HepG2 (cell line): ENCODE measurements around the gene THADA. TPM values are rescaled to one million over a fixed set of nuclear protein-coding genes. Genes with fewer than 3 reads are reported as not detected.

Experiments used
- ARID2 ChIP-seq: sonication (generic); formaldehyde crosslinking; IDR thresholded peaks from 2 replicates; pipeline ENCODE4 v1.8.1; 2022; ENCODE audit warnings: mild to moderate bottlenecking, missing genetic modification reagents, borderline replicate concordance
- ARNT ChIP-seq: fragments of 450-650 bp; IDR thresholded peaks from 2 replicates; pipeline ENCODE4 v1.6.1; 2017
- ASH2L ChIP-seq: fragments of 300-600, 200-600 bp; sonication (generic); IDR thresholded peaks from 2 replicates; pipeline ENCODE4 v1.7.0; 2017; ENCODE audit warnings: low read depth, mild to moderate bottlenecking, moderate library complexity, mixed read lengths, low read length; ENCODE audit not compliant: insufficient read length
- CENPT ChIP-seq: sonication (generic); formaldehyde crosslinking; IDR thresholded peaks from 2 replicates; pipeline ENCODE4 v1.8.0; 2022; ENCODE audit warnings: low read depth, mild to moderate bottlenecking, moderate library complexity, missing genetic modification reagents
- IRF2 ChIP-seq: IDR thresholded peaks from 2 replicates; pipeline ENCODE4 v1.6.1; 2018; ENCODE audit warnings: missing genetic modification reagents, missing compliant biosample characterization
- MBNL3 ChIP-seq: fragments of 250-450 bp; sonication (Bioruptor Pico); conservative IDR thresholded peaks from 2 replicates; pipeline ENCODE4 v1.8.0; 2022; ENCODE audit warnings: mild to moderate bottlenecking, inconsistent platforms
- NCOA2 ChIP-seq: sonication (generic); formaldehyde crosslinking; IDR thresholded peaks from 2 replicates; pipeline ENCODE4 v1.8.0; 2022; ENCODE audit warnings: inconsistent platforms
- NR2F2 ChIP-seq: IDR thresholded peaks from 2 replicates; pipeline ENCODE4 v1.6.1; 2012; ENCODE audit warnings: low read depth, inconsistent platforms, borderline replicate concordance
- REXO4 ChIP-seq: sonication (generic); formaldehyde crosslinking; IDR thresholded peaks from 2 replicates; pipeline ENCODE4 v1.8.0; 2022; ENCODE audit warnings: missing genetic modification reagents, mild to moderate bottlenecking, borderline replicate concordance
- SOX13 ChIP-seq, 3 experiments: fragments of 450-650 bp in 1 of 3; sonication (generic) in 1 of 3; formaldehyde crosslinking in 1 of 3; IDR thresholded peaks in 2 of 3; conservative IDR thresholded peaks in 1 of 3; 2 replicates each; pipeline versions ENCODE4 v1.5.0 to v1.6.1; 2016 to 2020; ENCODE audit warnings: antibody characterized with exemption in 1 of 3, mild to moderate bottlenecking in 1 of 3, missing compliant biosample characterization in 1 of 3, missing genetic modification reagents in 1 of 3, moderate library complexity in 1 of 3
- SP5 ChIP-seq: IDR thresholded peaks from 2 replicates; pipeline ENCODE4 v1.6.1; 2016; ENCODE audit warnings: low read depth, borderline replicate concordance
- STAT5B ChIP-seq: sonication (generic); formaldehyde crosslinking; IDR thresholded peaks from 2 replicates; pipeline ENCODE4 v1.4.0; 2020; ENCODE audit warnings: missing genetic modification reagents
- TEAD3 ChIP-seq: optimal IDR thresholded peaks from 2 replicates; pipeline ENCODE3; 2016; ENCODE audit warnings: borderline replicate concordance
- ZNF12 ChIP-seq: sonication (generic); formaldehyde crosslinking; IDR thresholded peaks from 2 replicates; pipeline ENCODE4 v1.5.0; 2020; ENCODE audit warnings: missing genetic modification reagents
- ZNF207 ChIP-seq: fragments of 450-650 bp; IDR thresholded peaks from 2 replicates; pipeline ENCODE4 v1.6.1; 2016; ENCODE audit warnings: antibody characterized with exemption, borderline replicate concordance
- ZNF326 ChIP-seq: sonication (generic); formaldehyde crosslinking; IDR thresholded peaks from 2 replicates; pipeline ENCODE4 v1.4.0; 2020; ENCODE audit warnings: missing genetic modification reagents, borderline replicate concordance
- ZNF367 ChIP-seq: sonication (generic); formaldehyde crosslinking; IDR thresholded peaks from 2 replicates; pipeline ENCODE4 v1.4.0; 2020; ENCODE audit warnings: missing genetic modification reagents, borderline replicate concordance
- ZNF432 ChIP-seq: sonication (generic); formaldehyde crosslinking; IDR thresholded peaks from 2 replicates; pipeline ENCODE4 v1.5.0; 2020; ENCODE audit warnings: missing genetic modification reagents, mild to moderate bottlenecking, borderline replicate concordance
- ZNF839 ChIP-seq: sonication (generic); formaldehyde crosslinking; IDR thresholded peaks from 2 replicates; pipeline ENCODE4 v1.4.0; 2020; ENCODE audit warnings: missing genetic modification reagents, mild to moderate bottlenecking, borderline replicate concordance
- ZSCAN21 ChIP-seq: sonication (generic); formaldehyde crosslinking; IDR thresholded peaks from 2 replicates; pipeline ENCODE4 v1.8.0; 2022; ENCODE audit warnings: mild to moderate bottlenecking, missing genetic modification reagents, moderate library complexity, borderline replicate concordance
- polyA plus RNA-seq, 8 experiments: library from polyadenylated mRNA; depleted of rRNA in 3 of 8; stranded (reverse) in 7 of 8; unstranded in 1 of 8; fragments of >200 nt; fragmentation: Illumina TruSeq in 4 of 8; extraction: Trizol in 4 of 8; gene quantifications; 2 replicates each; pipeline versions ENCODE4 v1.2.1 to v1.2.3, GENCODE V29; 2011 to 2016; ENCODE audit warnings: low read depth in 4 of 8, missing spikeins in 1 of 8, mixed read lengths in 1 of 8; ENCODE audit not compliant: insufficient read depth in 1 of 8
- total RNA-seq, 5 experiments: library from RNA; depleted of rRNA; stranded (reverse); fragments of >200 nt; fragmentation: Illumina TruSeq; extraction: Trizol; gene quantifications; 2 replicates each; pipeline ENCODE4 v1.2.3, GENCODE V29; 2016; ENCODE audit warnings: low read depth in 1 of 5
- TF ChIP-seq, protein P1 (sequence below): IDR thresholded peaks from 2 replicates; pipeline ENCODE4 v1.4.0; 2020; ENCODE audit warnings: mild to moderate bottlenecking, missing genetic modification reagents
- TF ChIP-seq, protein P2 (sequence below): IDR thresholded peaks from 2 replicates; pipeline ENCODE4 v1.6.1; 2016; ENCODE audit warnings: missing compliant biosample characterization, missing genetic modification reagents, borderline replicate concordance
- TF ChIP-seq, protein P3 (sequence below): sonication (generic); formaldehyde crosslinking; IDR thresholded peaks from 2 replicates; pipeline ENCODE4 v1.5.0; 2020; ENCODE audit warnings: mild to moderate bottlenecking, missing genetic modification reagents

THADA gene
- total and polyA plus RNA-seq, 2 of the 13 experiments (the other 11 are each of a cell fraction or from before 2014, with no cell fraction given) = 12.7 to 21.7 TPM

DNA sequence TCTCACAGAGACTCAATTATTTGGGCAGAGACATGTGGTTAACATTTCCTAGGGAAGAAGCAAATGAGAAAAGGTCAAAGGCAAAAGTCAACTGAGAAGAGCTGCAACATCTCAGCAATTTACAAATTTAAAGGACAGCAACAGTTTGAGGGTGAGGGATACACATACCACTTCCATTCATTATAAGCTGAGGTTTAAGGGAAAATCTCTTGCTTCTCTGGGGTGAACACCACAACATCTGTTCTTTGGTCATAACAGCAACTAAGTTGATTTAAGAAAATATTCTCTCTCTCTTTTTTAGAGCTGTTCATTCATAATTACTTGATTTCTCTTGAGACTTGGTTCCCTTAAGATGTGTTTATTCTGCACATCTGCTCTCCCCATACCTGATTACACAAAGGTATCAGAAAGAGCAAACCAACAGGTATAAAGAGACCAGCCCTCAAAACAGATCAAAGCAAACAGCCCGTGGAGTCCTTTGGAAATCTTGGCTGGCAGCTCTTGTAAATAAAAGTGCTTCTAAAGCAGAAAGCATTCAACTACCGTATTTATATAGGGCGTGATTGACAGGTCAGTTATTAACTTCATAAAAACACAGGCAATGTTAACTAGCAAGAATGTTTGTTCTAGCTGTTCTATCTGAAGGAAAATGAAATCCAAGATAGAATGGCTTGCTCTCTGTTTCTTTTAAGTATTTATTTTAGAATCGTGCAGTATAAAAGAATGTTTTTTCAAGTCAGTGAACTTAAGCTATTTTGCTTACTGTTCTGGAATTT, 132.8 kb downstream of the THADA start (continued):
- TF ChIP-seq, protein P1, sequence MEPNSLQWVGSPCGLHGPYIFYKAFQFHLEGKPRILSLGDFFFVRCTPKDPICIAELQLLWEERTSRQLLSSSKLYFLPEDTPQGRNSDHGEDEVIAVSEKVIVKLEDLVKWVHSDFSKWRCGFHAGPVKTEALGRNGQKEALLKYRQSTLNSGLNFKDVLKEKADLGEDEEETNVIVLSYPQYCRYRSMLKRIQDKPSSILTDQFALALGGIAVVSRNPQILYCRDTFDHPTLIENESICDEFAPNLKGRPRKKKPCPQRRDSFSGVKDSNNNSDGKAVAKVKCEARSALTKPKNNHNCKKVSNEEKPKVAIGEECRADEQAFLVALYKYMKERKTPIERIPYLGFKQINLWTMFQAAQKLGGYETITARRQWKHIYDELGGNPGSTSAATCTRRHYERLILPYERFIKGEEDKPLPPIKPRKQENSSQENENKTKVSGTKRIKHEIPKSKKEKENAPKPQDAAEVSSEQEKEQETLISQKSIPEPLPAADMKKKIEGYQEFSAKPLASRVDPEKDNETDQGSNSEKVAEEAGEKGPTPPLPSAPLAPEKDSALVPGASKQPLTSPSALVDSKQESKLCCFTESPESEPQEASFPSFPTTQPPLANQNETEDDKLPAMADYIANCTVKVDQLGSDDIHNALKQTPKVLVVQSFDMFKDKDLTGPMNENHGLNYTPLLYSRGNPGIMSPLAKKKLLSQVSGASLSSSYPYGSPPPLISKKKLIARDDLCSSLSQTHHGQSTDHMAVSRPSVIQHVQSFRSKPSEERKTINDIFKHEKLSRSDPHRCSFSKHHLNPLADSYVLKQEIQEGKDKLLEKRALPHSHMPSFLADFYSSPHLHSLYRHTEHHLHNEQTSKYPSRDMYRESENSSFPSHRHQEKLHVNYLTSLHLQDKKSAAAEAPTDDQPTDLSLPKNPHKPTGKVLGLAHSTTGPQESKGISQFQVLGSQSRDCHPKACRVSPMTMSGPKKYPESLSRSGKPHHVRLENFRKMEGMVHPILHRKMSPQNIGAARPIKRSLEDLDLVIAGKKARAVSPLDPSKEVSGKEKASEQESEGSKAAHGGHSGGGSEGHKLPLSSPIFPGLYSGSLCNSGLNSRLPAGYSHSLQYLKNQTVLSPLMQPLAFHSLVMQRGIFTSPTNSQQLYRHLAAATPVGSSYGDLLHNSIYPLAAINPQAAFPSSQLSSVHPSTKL (CRISPR knock-in tag) = peak; percentile 98
- no peak for TF ChIP-seq ASH2L
- TF ChIP-seq MBNL3 = no peak
- peak; percentile 80 for TF ChIP-seq TEAD3
- peak; percentile 84; the same call in 1 of the 2 replicates for TF ChIP-seq NR2F2
- peak; percentile 30; the same call in 1 of the 2 replicates for TF ChIP-seq ZNF12 (CRISPR knock-in tag)
- TF ChIP-seq ZNF207 = no peak
- TF ChIP-seq ARID2 (CRISPR knock-in tag) = 0 out of 2 replicates have a peak, but pooled peaks have one; percentile 19
- TF ChIP-seq ZNF367 (CRISPR knock-in tag) = no peak
- no peak for TF ChIP-seq ZSCAN21 (CRISPR knock-in tag)
- no peak for TF ChIP-seq ARNT
- TF ChIP-seq STAT5B (CRISPR knock-in tag) = no peak
- TF ChIP-seq SP5 (CRISPR knock-in tag) = peak; percentile 97
- TF ChIP-seq REXO4 (CRISPR knock-in tag) = no peak
- TF ChIP-seq ZNF839 = no peak
- TF ChIP-seq CENPT (CRISPR knock-in tag) = no peak
- TF ChIP-seq, protein P2, sequence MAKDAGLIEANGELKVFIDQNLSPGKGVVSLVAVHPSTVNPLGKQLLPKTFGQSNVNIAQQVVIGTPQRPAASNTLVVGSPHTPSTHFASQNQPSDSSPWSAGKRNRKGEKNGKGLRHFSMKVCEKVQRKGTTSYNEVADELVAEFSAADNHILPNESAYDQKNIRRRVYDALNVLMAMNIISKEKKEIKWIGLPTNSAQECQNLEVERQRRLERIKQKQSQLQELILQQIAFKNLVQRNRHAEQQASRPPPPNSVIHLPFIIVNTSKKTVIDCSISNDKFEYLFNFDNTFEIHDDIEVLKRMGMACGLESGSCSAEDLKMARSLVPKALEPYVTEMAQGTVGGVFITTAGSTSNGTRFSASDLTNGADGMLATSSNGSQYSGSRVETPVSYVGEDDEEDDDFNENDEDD (CRISPR knock-in tag) = peak; percentile 16; the same call in 1 of the 2 replicates
- TF ChIP-seq IRF2 = peak; percentile 77
- TF ChIP-seq, protein P3, sequence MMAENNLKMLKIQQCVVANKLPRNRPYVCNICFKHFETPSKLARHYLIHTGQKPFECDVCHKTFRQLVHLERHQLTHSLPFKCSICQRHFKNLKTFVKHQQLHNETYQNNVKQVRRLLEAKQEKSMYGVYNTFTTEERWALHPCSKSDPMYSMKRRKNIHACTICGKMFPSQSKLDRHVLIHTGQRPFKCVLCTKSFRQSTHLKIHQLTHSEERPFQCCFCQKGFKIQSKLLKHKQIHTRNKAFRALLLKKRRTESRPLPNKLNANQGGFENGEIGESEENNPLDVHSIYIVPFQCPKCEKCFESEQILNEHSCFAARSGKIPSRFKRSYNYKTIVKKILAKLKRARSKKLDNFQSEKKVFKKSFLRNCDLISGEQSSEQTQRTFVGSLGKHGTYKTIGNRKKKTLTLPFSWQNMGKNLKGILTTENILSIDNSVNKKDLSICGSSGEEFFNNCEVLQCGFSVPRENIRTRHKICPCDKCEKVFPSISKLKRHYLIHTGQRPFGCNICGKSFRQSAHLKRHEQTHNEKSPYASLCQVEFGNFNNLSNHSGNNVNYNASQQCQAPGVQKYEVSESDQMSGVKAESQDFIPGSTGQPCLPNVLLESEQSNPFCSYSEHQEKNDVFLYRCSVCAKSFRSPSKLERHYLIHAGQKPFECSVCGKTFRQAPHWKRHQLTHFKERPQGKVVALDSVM = peak; percentile 34; the same call in 1 of the 2 replicates
- TF ChIP-seq NCOA2 (CRISPR knock-in tag) = peak; percentile 90
- TF ChIP-seq ZNF432 (CRISPR knock-in tag) = no peak
- TF ChIP-seq ZNF326 (CRISPR knock-in tag) = no peak
- TF ChIP-seq SOX13 (IDR thresholded peaks at IDR 0.05) = peak; percentile 73
- peak in 1 of 2 experiments; percentile 94; a peak in 2 of 4 replicates for TF ChIP-seq SOX13 (CRISPR knock-in tag; conservative IDR thresholded peaks at IDR 0.05 in 1 of 2, IDR thresholded peaks at IDR 0.05 in 1 of 2)
